A549 (cell line): Measurements from ENCODE around the gene BRAP. TPM values are rescaled to one million over a fixed set of nuclear protein-coding genes. Genes with fewer than 3 reads are reported as not detected.
"Not testable (repeated sequence)": the region's sequence is repeated elsewhere in the genome, so short reads cannot be mapped to it uniquely, and the experiment has no call there.

Source experiments
- ATAC-seq, 2 experiments: fragments of 200-7000 bp in 1 of 2; fragments of >200 bp in 1 of 2; cut with Nextera tagmentation in 1 of 2; cut with Tn5 transposase in 1 of 2; 3 replicates each; pipeline versions ENCODE4 v1.8.0 to v1.9.1; 2018 to 2020; ENCODE audit warnings: mild to moderate bottlenecking in 1 of 2, moderate library complexity in 1 of 2
- CTCF ChIA-PET: fragments of 300-600 bp; sonication (Branson Sonifier 250); formaldehyde crosslinking; extraction: SDS; loops from one replicate; lab custom pipeline; 2021; ENCODE audit warnings: antibody characterized with exemption, inconsistent platforms; lab: Yijun Ruan, JAX
- POLR2A ChIA-PET: fragments of 350-600 bp; formaldehyde crosslinking; extraction: SDS; loops from one replicate; lab custom pipeline; 2021; ENCODE audit warnings: antibody characterized with exemption, inconsistent platforms; lab: Yijun Ruan, JAX
- DNase-seq, 2 experiments: peaks; one replicate each; pipeline versions ENCODE4 v3.0.0 to v3.0.0-alpha.2; 2011 to 2016; ENCODE audit warnings: low read depth in 1 of 2, low spot score in 1 of 2
- FAIRE-seq: peaks from 2 replicates; lab custom pipeline; 2011; peaks lifted over from hg19 to GRCh38; lab: Jason Lieb, UNC
- H3K27ac ChIP-seq, 2 experiments: fragments of >200 bp; sonication (Bioruptor Twin); formaldehyde crosslinking; 3 replicates each; pipeline ENCODE4 v1.5.1; 2016 to 2017
- H3K4me1 ChIP-seq: fragments of >200 bp; sonication (Bioruptor Twin); formaldehyde crosslinking; 3 replicates; pipeline ENCODE4 v1.6.1; 2016
- H3K4me2 ChIP-seq: fragments of >200 bp; sonication (Bioruptor Twin); formaldehyde crosslinking; 3 replicates; pipeline ENCODE4 v1.6.1; 2016
- H3K4me3 ChIP-seq: fragments of >200 bp; sonication (Bioruptor Twin); formaldehyde crosslinking; 3 replicates; pipeline ENCODE4 v1.5.1; 2016
- H3K9me3 ChIP-seq: fragments of >200 bp; sonication (Bioruptor Twin); formaldehyde crosslinking; 3 replicates; pipeline ENCODE4 v1.6.1; 2016
- ATOH8 ChIP-seq: fragments of 250-450 bp; sonication (Bioruptor Pico); IDR thresholded peaks from 2 replicates; pipeline ENCODE4 v1.5.0; 2020; ENCODE audit warnings: low read depth, mild to moderate bottlenecking, moderate library complexity
- CBX2 ChIP-seq: fragments of 200-600 bp; sonication (generic); IDR thresholded peaks from 2 replicates; pipeline ENCODE4 v1.6.1; 2016; ENCODE audit warnings: low read depth, mild to moderate bottlenecking, borderline replicate concordance
- CBX8 ChIP-seq: fragments of 200-600 bp; sonication (generic); IDR thresholded peaks from 2 replicates; pipeline ENCODE4 v1.6.1; 2016
- CTCF ChIP-seq: fragments of >200 bp; sonication (Bioruptor Twin); formaldehyde crosslinking; IDR thresholded peaks from 3 replicates; pipeline ENCODE4 v1.5.1; 2016
- EHMT2 ChIP-seq: fragments of 200-600 bp; sonication (generic); IDR thresholded peaks from 2 replicates; pipeline ENCODE4 v1.6.1; 2016; ENCODE audit warnings: antibody characterized with exemption, low read depth, mild to moderate bottlenecking, moderate library complexity
- HMGXB4 ChIP-seq: fragments of 250-450 bp; sonication (Bioruptor Pico); IDR thresholded peaks from 2 replicates; pipeline ENCODE4 v1.5.0; 2021; ENCODE audit warnings: mild to moderate bottlenecking, moderate library complexity, borderline replicate concordance
- HOXB5 ChIP-seq: fragments of 250-450 bp; sonication (Bioruptor Pico); IDR thresholded peaks from 2 replicates; pipeline ENCODE4 v1.5.0; 2020; ENCODE audit warnings: mild to moderate bottlenecking, moderate library complexity
- KDM1A ChIP-seq: fragments of 200-600 bp; sonication (generic); IDR thresholded peaks from 2 replicates; pipeline ENCODE4 v1.6.1; 2016; ENCODE audit warnings: low read depth, mild to moderate bottlenecking
- KDM5A ChIP-seq: fragments of 200-600 bp; sonication (generic); IDR thresholded peaks from 2 replicates; pipeline ENCODE4 v1.6.1; 2016; ENCODE audit warnings: antibody characterized with exemption, mild to moderate bottlenecking
- MAFK ChIP-seq: fragments of 450-650 bp; IDR thresholded peaks from 2 replicates; pipeline ENCODE4 v1.6.1; 2014; ENCODE audit not compliant: partially characterized antibody
- MAX ChIP-seq: IDR thresholded peaks from 2 replicates; pipeline ENCODE4 v1.6.1; 2012
- MAZ ChIP-seq: fragments of 150-350 bp; IDR thresholded peaks from 2 replicates; pipeline ENCODE4 v1.6.1; 2014; ENCODE audit warnings: antibody characterized with exemption, low read depth, low read length, borderline replicate concordance
- MYC ChIP-seq: IDR thresholded peaks from 2 replicates; pipeline ENCODE4 v1.6.1; 2012; ENCODE audit warnings: mild to moderate bottlenecking, inconsistent platforms, low read length, improper control_type of control experiment, borderline replicate concordance
- NPAS2 ChIP-seq: fragments of 250-450 bp; sonication (Bioruptor Pico); IDR thresholded peaks from 2 replicates; pipeline ENCODE4 v1.8.0; 2022; ENCODE audit warnings: mild to moderate bottlenecking, moderate library complexity, borderline replicate concordance
- PHF8 ChIP-seq: fragments of 200-600 bp; sonication (generic); IDR thresholded peaks from 2 replicates; pipeline ENCODE4 v1.6.1; 2016; ENCODE audit warnings: low read depth, mild to moderate bottlenecking, antibody characterized with exemption, moderate library complexity, borderline replicate concordance
- RCOR1 ChIP-seq: fragments of 150-350 bp; IDR thresholded peaks from 2 replicates; pipeline ENCODE4 v1.6.1; 2014; ENCODE audit warnings: antibody characterized with exemption, low read length, low read depth
- REST ChIP-seq: fragments of 200-600 bp; sonication (generic); IDR thresholded peaks from 2 replicates; pipeline ENCODE4 v1.6.1; 2016; ENCODE audit warnings: antibody characterized with exemption, mild to moderate bottlenecking, moderate library complexity
- SMC3 ChIP-seq: fragments of >200 bp; sonication (Bioruptor Twin); formaldehyde crosslinking; IDR thresholded peaks from 3 replicates; pipeline ENCODE4 v1.6.1; 2018; ENCODE audit warnings: inconsistent platforms
- USF2 ChIP-seq: fragments of 450-650 bp; IDR thresholded peaks from 2 replicates; pipeline ENCODE4 v1.6.1; 2014; ENCODE audit warnings: antibody characterized with exemption
- ZC3H11A ChIP-seq: fragments of 450-650 bp; IDR thresholded peaks from 2 replicates; pipeline ENCODE4 v1.6.1; 2014; ENCODE audit warnings: antibody characterized with exemption, mild to moderate bottlenecking
- ZFP36 ChIP-seq: fragments of 450-650 bp; IDR thresholded peaks from 2 replicates; pipeline ENCODE4 v1.6.1; 2014; ENCODE audit warnings: borderline replicate concordance; ENCODE audit not compliant: partially characterized antibody
- ZSCAN20 ChIP-seq: fragments of 250-450 bp; sonication (Bioruptor Pico); IDR thresholded peaks from 2 replicates; pipeline ENCODE4 v1.8.0; 2022; ENCODE audit warnings: mild to moderate bottlenecking, moderate library complexity
- WGBS: methylation state at CpG from one replicate; pipeline ENCODE4 v1.1.6; 2017; ENCODE audit errors: missing lambda C conversion rate; 5-methylcytosine and 5-hydroxymethylcytosine counted together
- polyA plus RNA-seq, 4 experiments: library from polyadenylated mRNA; depleted of rRNA in 3 of 4; stranded (reverse); fragments of >200 nt; fragmentation: RNase III in 1 of 4; extraction: RNeasy Plus Mini Kit Qiagen cat#74134 plus additional on column Dnase treatment in 1 of 4; gene quantifications; 2 replicates in 3 of 4; 3 replicates in 1 of 4; pipeline ENCODE4 v1.2.3, GENCODE V29; 2011 to 2017

BRAP gene
- polyA plus RNA-seq, 2 of the 4 experiments (the other 2 are of a cell fraction), result 13.0 to 29.7 TPM

GRCh38 chr12:111655356-111655755, 30.4 kb downstream of the BRAP start:
- no peak overlapping the region for H3K27ac ChIP-seq
- no peak for TF ChIP-seq EHMT2
- TF ChIP-seq ZSCAN20 (CRISPR knock-in tag), result no peak
- no peak for TF ChIP-seq ATOH8 (CRISPR knock-in tag)
- no peak for TF ChIP-seq MAX
- TF ChIP-seq CBX8, result no peak
- no peak for TF ChIP-seq CTCF
- no peak for TF ChIP-seq SMC3
- no peak for TF ChIP-seq PHF8
- TF ChIP-seq CBX2, result no peak
- no peak for TF ChIP-seq HMGXB4
- no peak for TF ChIP-seq KDM1A
- no peak for TF ChIP-seq NPAS2 (CRISPR knock-in tag)
- TF ChIP-seq ZFP36, result no peak
- TF ChIP-seq HOXB5 (CRISPR knock-in tag), result no peak
- no peak for TF ChIP-seq MAZ
- FAIRE-seq, result no peak
- ATAC-seq, result no peak
- CTCF ChIA-PET, result no interaction called here
- no peak for DNase-seq
- no peaks in the 10 kb centered on the region for H3K4me1 ChIP-seq
- no peaks in the 10 kb centered on the region for H3K9me3 ChIP-seq
- POLR2A ChIA-PET, result interaction anchor here (0.7 kb wide), 1 partner anchor 116 kb away, joined by 5 read pairs; no protein-coding TSS in a partner anchor
- no peak overlapping the region for H3K4me3 ChIP-seq
- WGBS, result 89% methylated on average over 3 of the region's 3 CpGs
- no peak overlapping the region for H3K4me2 ChIP-seq

- FAIRE-seq (no peak), DNase-seq (no peak), ATAC-seq (no peak)
- ChIA-PET POLR2A (no interaction called here), CTCF (interaction anchor here (1.2 to 1.4 kb wide), 3 partner anchors 14 to 257 kb away, joined by 3 to 7 read pairs (median 7); no protein-coding TSS in a partner anchor)
- H3K4me2 ChIP-seq, result no peak overlapping the region
- H3K4me3 ChIP-seq, result no peak overlapping the region
- TF ChIP-seq RCOR1, result no peak
- TF ChIP-seq MYC, result no peak
- no peak for TF ChIP-seq REST
- no peak for TF ChIP-seq NPAS2 (CRISPR knock-in tag)
- no peak for TF ChIP-seq ZC3H11A
- TF ChIP-seq MAFK, result no peak
- TF ChIP-seq USF2, result no peak
- TF ChIP-seq KDM5A, result no peak
- TF ChIP-seq CBX8, result no peak
- H3K4me1 ChIP-seq, result no peaks in the 10 kb centered on the region
- no peaks in the 10 kb centered on the region for H3K9me3 ChIP-seq
- WGBS, result 88% methylated on average over 6 of the region's 6 CpGs
- no peak overlapping the region for H3K27ac ChIP-seq
Measured at GRCh38 chr12:111653596-111653995, 32.2 kb downstream of the BRAP start.

- POLR2A ChIA-PET, H3K9me3 ChIP-seq, H3K27ac ChIP-seq, ATAC-seq, H3K4me1 ChIP-seq, DNase-seq, FAIRE-seq, H3K4me2 ChIP-seq, H3K4me3 ChIP-seq: not testable (repeated sequence)
- 93% methylated on average over 9 of the region's 9 CpGs for WGBS
- CTCF ChIA-PET, result interaction anchor here (1.2 to 1.3 kb wide), 2 partner anchors 21 to 256 kb away, joined by 3 to 7 read pairs; no protein-coding TSS in a partner anchor
Measured at GRCh38 chr12:111652530-111652929, 33.2 kb downstream of the BRAP start.
